PC-3 (cell line): Measurements from ENCODE around the gene C5orf47.

Experiments
- EZH2 ChIP-seq: fragments of 300-600 bp; sonication (generic); IDR thresholded peaks from one replicate; pipeline ENCODE4 v1.6.1; 2017; ENCODE audit warnings: antibody characterized with exemption, mild to moderate bottlenecking, low read length; ENCODE audit not compliant: unreplicated experiment
- EZH2phosphoT487 ChIP-seq: fragments of 300-600 bp; sonication (generic); IDR thresholded peaks from 2 replicates; pipeline ENCODE4 v1.6.1; 2018; ENCODE audit warnings: mild to moderate bottlenecking, antibody characterized with exemption, low read length, borderline replicate concordance
- TF ChIP-seq, protein P1 (sequence below): fragments of 300-600 bp; sonication (generic); conservative IDR thresholded peaks from 2 replicates; pipeline ENCODE4 v1.5.1; 2017; ENCODE audit warnings: antibody characterized with exemption, low read depth, mild to moderate bottlenecking, low read length

- TF ChIP-seq, protein P1, sequence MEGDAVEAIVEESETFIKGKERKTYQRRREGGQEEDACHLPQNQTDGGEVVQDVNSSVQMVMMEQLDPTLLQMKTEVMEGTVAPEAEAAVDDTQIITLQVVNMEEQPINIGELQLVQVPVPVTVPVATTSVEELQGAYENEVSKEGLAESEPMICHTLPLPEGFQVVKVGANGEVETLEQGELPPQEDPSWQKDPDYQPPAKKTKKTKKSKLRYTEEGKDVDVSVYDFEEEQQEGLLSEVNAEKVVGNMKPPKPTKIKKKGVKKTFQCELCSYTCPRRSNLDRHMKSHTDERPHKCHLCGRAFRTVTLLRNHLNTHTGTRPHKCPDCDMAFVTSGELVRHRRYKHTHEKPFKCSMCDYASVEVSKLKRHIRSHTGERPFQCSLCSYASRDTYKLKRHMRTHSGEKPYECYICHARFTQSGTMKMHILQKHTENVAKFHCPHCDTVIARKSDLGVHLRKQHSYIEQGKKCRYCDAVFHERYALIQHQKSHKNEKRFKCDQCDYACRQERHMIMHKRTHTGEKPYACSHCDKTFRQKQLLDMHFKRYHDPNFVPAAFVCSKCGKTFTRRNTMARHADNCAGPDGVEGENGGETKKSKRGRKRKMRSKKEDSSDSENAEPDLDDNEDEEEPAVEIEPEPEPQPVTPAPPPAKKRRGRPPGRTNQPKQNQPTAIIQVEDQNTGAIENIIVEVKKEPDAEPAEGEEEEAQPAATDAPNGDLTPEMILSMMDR = no peak
- TF ChIP-seq EZH2 = no peak
- no peak for TF ChIP-seq EZH2phosphoT487
These were observed 22.5 kb downstream of the C5orf47 start for GRCh38 chr5:174011441-174011840.
